Measurements from ENCODE around the gene KIF21A.
"Not testable (repeated sequence)": the region's sequence is repeated elsewhere in the genome, so short reads cannot be mapped to it uniquely, and the experiment has no call there.

The KIF21A gene

DNA sequence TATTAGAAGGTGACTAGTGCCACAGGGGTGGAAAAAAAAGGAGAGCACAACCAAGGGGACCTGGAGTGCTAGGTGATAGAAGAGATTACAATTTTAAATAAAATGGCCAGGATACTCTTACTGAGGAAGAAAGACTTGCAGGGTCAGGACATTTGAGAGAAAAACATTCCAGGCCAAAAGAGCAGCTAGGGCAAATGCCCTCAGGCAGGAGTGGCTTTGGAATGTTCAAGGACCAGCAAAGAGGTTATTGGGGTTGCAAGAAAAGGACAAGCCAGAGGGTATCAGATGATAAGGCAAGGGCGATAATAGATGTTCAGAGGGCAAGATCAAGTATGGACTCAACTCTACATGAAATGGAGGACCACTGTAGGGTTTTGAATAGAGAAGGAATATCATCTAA lies 146.4 kb downstream of the KIF21A start:
- Histone ChIP-seq H3K27ac (replicated peaks) (no peak overlapping the region), H3K27me3 (ENCODE audit: insufficient read depth, poor library complexity, severe bottlenecking) (no peaks in the 10 kb centered on the region), H3K4me3 (replicated peaks; ENCODE audit: insufficient read depth, low read length) (no peak overlapping the region)
- no peak for DNase-seq (ENCODE audit: low read depth in 1 of 2, low spot score in 1 of 2)
- TF ChIP-seq SPI1 (IDR thresholded peaks at IDR 0.05; ENCODE audit: borderline replicate concordance, low read depth) (no peak), POLR2AphosphoS5 (IDR thresholded peaks at IDR 0.05; ENCODE audit: low read depth) (no peak), GABPA (IDR thresholded peaks at IDR 0.05; ENCODE audit: low read depth) (no peak)
- TF ChIP-seq, protein P1, sequence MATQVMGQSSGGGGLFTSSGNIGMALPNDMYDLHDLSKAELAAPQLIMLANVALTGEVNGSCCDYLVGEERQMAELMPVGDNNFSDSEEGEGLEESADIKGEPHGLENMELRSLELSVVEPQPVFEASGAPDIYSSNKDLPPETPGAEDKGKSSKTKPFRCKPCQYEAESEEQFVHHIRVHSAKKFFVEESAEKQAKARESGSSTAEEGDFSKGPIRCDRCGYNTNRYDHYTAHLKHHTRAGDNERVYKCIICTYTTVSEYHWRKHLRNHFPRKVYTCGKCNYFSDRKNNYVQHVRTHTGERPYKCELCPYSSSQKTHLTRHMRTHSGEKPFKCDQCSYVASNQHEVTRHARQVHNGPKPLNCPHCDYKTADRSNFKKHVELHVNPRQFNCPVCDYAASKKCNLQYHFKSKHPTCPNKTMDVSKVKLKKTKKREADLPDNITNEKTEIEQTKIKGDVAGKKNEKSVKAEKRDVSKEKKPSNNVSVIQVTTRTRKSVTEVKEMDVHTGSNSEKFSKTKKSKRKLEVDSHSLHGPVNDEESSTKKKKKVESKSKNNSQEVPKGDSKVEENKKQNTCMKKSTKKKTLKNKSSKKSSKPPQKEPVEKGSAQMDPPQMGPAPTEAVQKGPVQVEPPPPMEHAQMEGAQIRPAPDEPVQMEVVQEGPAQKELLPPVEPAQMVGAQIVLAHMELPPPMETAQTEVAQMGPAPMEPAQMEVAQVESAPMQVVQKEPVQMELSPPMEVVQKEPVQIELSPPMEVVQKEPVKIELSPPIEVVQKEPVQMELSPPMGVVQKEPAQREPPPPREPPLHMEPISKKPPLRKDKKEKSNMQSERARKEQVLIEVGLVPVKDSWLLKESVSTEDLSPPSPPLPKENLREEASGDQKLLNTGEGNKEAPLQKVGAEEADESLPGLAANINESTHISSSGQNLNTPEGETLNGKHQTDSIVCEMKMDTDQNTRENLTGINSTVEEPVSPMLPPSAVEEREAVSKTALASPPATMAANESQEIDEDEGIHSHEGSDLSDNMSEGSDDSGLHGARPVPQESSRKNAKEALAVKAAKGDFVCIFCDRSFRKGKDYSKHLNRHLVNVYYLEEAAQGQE (IDR thresholded peaks at IDR 0.05; ENCODE audit: insufficient replicate concordance, low read depth): no peak
- TF ChIP-seq, protein P2, sequence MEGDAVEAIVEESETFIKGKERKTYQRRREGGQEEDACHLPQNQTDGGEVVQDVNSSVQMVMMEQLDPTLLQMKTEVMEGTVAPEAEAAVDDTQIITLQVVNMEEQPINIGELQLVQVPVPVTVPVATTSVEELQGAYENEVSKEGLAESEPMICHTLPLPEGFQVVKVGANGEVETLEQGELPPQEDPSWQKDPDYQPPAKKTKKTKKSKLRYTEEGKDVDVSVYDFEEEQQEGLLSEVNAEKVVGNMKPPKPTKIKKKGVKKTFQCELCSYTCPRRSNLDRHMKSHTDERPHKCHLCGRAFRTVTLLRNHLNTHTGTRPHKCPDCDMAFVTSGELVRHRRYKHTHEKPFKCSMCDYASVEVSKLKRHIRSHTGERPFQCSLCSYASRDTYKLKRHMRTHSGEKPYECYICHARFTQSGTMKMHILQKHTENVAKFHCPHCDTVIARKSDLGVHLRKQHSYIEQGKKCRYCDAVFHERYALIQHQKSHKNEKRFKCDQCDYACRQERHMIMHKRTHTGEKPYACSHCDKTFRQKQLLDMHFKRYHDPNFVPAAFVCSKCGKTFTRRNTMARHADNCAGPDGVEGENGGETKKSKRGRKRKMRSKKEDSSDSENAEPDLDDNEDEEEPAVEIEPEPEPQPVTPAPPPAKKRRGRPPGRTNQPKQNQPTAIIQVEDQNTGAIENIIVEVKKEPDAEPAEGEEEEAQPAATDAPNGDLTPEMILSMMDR (IDR thresholded peaks at IDR 0.05; ENCODE audit: insufficient read depth, low read length): no peak

DNA sequence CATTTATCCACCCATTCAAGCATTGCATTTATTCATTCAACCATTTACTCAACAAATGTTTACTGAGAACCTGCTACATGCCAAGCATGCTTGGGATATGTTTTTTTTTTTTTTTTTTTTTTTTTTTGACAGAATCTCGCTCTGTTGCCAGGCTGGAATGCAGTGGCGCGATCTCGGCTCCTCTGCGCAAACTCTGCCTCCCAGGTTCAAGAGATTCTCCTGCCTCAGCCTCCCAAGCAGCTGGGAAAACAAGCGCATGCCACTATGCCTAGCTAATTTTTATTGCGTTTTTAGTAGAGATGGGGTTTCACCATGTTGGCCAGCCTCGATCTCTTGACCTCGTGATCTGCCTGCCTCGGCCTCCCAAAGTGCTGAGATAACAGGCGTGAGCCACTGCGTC lies 147.3 kb downstream of the KIF21A start:
- not testable (repeated sequence) for DNase-seq (ENCODE audit: low read depth in 1 of 2, low spot score in 1 of 2); H3K4me3 ChIP-seq (replicated peaks; ENCODE audit: insufficient read depth, low read length); H3K27ac ChIP-seq (replicated peaks); H3K27me3 ChIP-seq (ENCODE audit: insufficient read depth, poor library complexity, severe bottlenecking)

DNA sequence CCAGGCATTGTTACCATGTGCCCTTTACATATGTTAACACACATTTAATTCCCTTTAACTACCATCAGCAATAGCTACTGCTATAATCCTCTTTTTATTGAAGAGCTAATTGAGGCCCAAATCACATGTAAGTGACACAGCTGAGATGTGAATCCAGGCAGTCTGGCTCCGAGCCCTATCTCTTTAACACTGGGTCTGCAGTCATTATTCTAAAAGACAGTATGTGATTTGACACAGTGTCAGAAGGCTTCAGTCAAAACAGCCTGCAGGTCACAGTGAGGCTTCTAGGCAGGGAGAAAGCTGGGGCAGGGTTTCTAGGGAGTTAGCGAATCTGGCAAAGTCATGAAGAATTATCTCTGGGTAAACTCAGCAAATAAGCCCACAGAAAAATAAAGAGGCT lies 148.2 kb downstream of the KIF21A start:
- no peak for DNase-seq (ENCODE audit: low read depth in 1 of 2, low spot score in 1 of 2)
- no peak for TF ChIP-seq SPI1 (IDR thresholded peaks at IDR 0.05; ENCODE audit: borderline replicate concordance, low read depth)
- TF ChIP-seq, protein P1 (IDR thresholded peaks at IDR 0.05; ENCODE audit: insufficient replicate concordance, low read depth): no peak
- TF ChIP-seq, protein P2 (IDR thresholded peaks at IDR 0.05; ENCODE audit: insufficient read depth, low read length): no peak
- no peak for TF ChIP-seq POLR2AphosphoS5 (IDR thresholded peaks at IDR 0.05; ENCODE audit: low read depth)
- no peak for TF ChIP-seq GABPA (IDR thresholded peaks at IDR 0.05; ENCODE audit: low read depth)

DNA sequence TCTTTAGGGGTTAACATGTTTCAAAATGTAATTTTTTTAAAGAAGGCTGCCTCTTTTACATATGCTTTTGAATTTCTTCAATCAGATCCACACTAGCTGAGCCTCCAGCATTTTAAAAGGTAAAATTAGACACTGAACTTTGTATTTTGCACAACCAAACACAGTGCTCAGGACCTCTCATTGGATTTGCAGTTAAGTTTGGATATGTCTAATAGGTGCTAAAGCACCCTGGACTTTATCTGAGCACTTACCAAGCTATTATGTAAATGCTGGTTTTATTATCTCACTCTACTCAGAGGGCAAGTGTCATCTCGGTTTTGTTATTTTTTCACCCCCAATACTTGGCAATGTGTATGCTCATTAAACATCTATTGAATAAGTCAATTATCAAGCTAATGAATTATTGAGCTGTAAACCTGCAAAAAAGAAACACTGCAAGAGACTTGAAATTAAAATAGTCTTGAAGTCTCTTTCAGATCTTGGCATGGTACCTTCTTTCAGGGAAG lies 150.7 kb downstream of the KIF21A start:
- no peak for DNase-seq (ENCODE audit: low read depth in 1 of 2, low spot score in 1 of 2)
- TF ChIP-seq, protein P2 (IDR thresholded peaks at IDR 0.05; ENCODE audit: insufficient read depth, low read length): no peak
- TF ChIP-seq, protein P1 (IDR thresholded peaks at IDR 0.05; ENCODE audit: insufficient replicate concordance, low read depth): no peak
- TF ChIP-seq GABPA (IDR thresholded peaks at IDR 0.05; ENCODE audit: low read depth) (no peak), POLR2AphosphoS5 (IDR thresholded peaks at IDR 0.05; ENCODE audit: low read depth) (no peak), SPI1 (IDR thresholded peaks at IDR 0.05; ENCODE audit: borderline replicate concordance, low read depth) (no peak)
- no peaks in the 10 kb centered on the region for H3K27me3 ChIP-seq (ENCODE audit: insufficient read depth, poor library complexity, severe bottlenecking)
- H3K27ac ChIP-seq (replicated peaks): no peak overlapping the region
- H3K4me3 ChIP-seq (replicated peaks; ENCODE audit: insufficient read depth, low read length): no peak overlapping the region

More for the DNA sequence above, 148.2 kb downstream of the KIF21A start:
- no peak overlapping the region for H3K4me3 ChIP-seq (replicated peaks; ENCODE audit: insufficient read depth, low read length)
- H3K27me3 ChIP-seq (ENCODE audit: insufficient read depth, poor library complexity, severe bottlenecking): no peaks in the 10 kb centered on the region
- H3K27ac ChIP-seq (replicated peaks): no peak overlapping the region
